Glutamatergic neuron (in vitro differentiated cells): ENCODE data around the gene GATA6. TPM values are rescaled to one million over a fixed set of nuclear protein-coding genes. Genes with fewer than 3 reads are reported as not detected.

Experiments
- DNase-seq: peaks from one replicate; pipeline ENCODE4 v3.0.0; 2022
- H3K27ac Mint-ChIP-seq: one replicate; pipeline ENCODE4 v1.8.0; 2020; ENCODE audit warnings: mild to moderate bottlenecking, mixed read lengths, inconsistent platforms; ENCODE audit not compliant: unreplicated experiment
- H3K27me3 Mint-ChIP-seq: one replicate; pipeline ENCODE4 v1.8.0; 2020; ENCODE audit warnings: mild to moderate bottlenecking, moderate library complexity, mixed read lengths, inconsistent platforms; ENCODE audit not compliant: unreplicated experiment
- H3K36me3 Mint-ChIP-seq: one replicate; pipeline ENCODE4 v1.8.0; 2020; ENCODE audit warnings: mild to moderate bottlenecking, mixed read lengths, inconsistent platforms; ENCODE audit not compliant: unreplicated experiment
- H3K4me1 Mint-ChIP-seq: one replicate; pipeline ENCODE4 v1.8.0; 2020; ENCODE audit warnings: mild to moderate bottlenecking, low read depth, mixed read lengths, inconsistent platforms; ENCODE audit not compliant: unreplicated experiment
- H3K4me3 Mint-ChIP-seq: one replicate; pipeline ENCODE4 v1.8.0; 2020; ENCODE audit warnings: mild to moderate bottlenecking, mixed read lengths, inconsistent platforms; ENCODE audit not compliant: unreplicated experiment
- H3K9me3 Mint-ChIP-seq: one replicate; pipeline ENCODE4 v1.8.0; 2020; ENCODE audit warnings: mild to moderate bottlenecking, moderate library complexity, mixed read lengths, inconsistent platforms; ENCODE audit not compliant: unreplicated experiment
- CTCF ChIP-seq: fragments of 200-600 bp; sonication (generic); IDR thresholded peaks from one replicate; pipeline ENCODE4 v1.5.0; 2021; ENCODE audit not compliant: partially characterized antibody, unreplicated experiment
- total RNA-seq: library from RNA; stranded (reverse); fragmentation: NEBNext Ultra II Directional; extraction: Animal tissue kit (Norgen Biotek cat#: 25700); gene quantifications from one replicate; pipeline ENCODE4 v1.2.1, GENCODE V29; 2021; ENCODE audit not compliant: unreplicated experiment

GATA6 gene
- total RNA-seq, 1 donor from 2014 or later = 0.42 TPM

GRCh38 chr18:22132763-22133162 is 36.6 kb upstream of the GATA6 start:
- Mint-ChIP-seq H3K4me3 (no peak overlapping the region), H3K27me3 (peaks cover 3% of the 10 kb centered on the region), H3K4me1 (no peaks in the 10 kb centered on the region), H3K27ac (no peak overlapping the region), H3K9me3 (no peaks in the 10 kb centered on the region), H3K36me3 (no peaks in the 10 kb centered on the region)
- DNase-seq = no peak
- no peak for TF ChIP-seq CTCF

GRCh38 chr18:22136395-22136794 is 33.0 kb upstream of the GATA6 start:
- Mint-ChIP-seq H3K9me3 (no peaks in the 10 kb centered on the region), H3K27me3 (peaks cover 3% of the 10 kb centered on the region), H3K36me3 (no peaks in the 10 kb centered on the region), H3K4me1 (no peaks in the 10 kb centered on the region), H3K4me3 (no peak overlapping the region), H3K27ac (no peak overlapping the region)
- no peak for TF ChIP-seq CTCF
- DNase-seq = no peak

- no peak overlapping the region for H3K4me3 Mint-ChIP-seq
- H3K4me1 Mint-ChIP-seq = no peaks in the 10 kb centered on the region
- no peaks in the 10 kb centered on the region for H3K36me3 Mint-ChIP-seq
- no peak overlapping the region for H3K27ac Mint-ChIP-seq
- DNase-seq = no peak
- no peak for TF ChIP-seq CTCF
- H3K27me3 Mint-ChIP-seq = peaks cover 3% of the 10 kb centered on the region
- H3K9me3 Mint-ChIP-seq = no peaks in the 10 kb centered on the region
These were observed 28.2 kb upstream of the GATA6 start for GRCh38 chr18:22141211-22141610.

- Mint-ChIP-seq H3K4me3 (no peak overlapping the region), H3K36me3 (no peaks in the 10 kb centered on the region), H3K27me3 (peaks cover 3% of the 10 kb centered on the region), H3K4me1 (no peaks in the 10 kb centered on the region), H3K9me3 (no peaks in the 10 kb centered on the region), H3K27ac (no peak overlapping the region)
- no peak for TF ChIP-seq CTCF
- DNase-seq = no peak
These were observed 25.7 kb upstream of the GATA6 start for GRCh38 chr18:22143347-22144340.

GRCh38 chr18:22145160-22145559 is 24.2 kb upstream of the GATA6 start:
- H3K4me1 Mint-ChIP-seq = no peaks in the 10 kb centered on the region
- H3K9me3 Mint-ChIP-seq = no peaks in the 10 kb centered on the region
- no peaks in the 10 kb centered on the region for H3K36me3 Mint-ChIP-seq
- no peak for DNase-seq
- no peak overlapping the region for H3K4me3 Mint-ChIP-seq
- peaks cover 3% of the 10 kb centered on the region for H3K27me3 Mint-ChIP-seq
- H3K27ac Mint-ChIP-seq = no peak overlapping the region
- TF ChIP-seq CTCF = no peak
